ENCODE results near the gene INPP5A. TPM values are rescaled to one million over a fixed set of nuclear protein-coding genes. Genes with fewer than 3 reads are reported as not detected.

Gene INPP5A
- total and polyA plus RNA-seq, 2 of the 13 experiments (the other 11 are each of a cell fraction or from before 2014, with no cell fraction given), result 17.5 to 37.9 TPM

- TF ChIP-seq HMGXB3 (CRISPR knock-in tag; IDR thresholded peaks at IDR 0.05; ENCODE audit: borderline replicate concordance), result no peak
Observed at GRCh38 chr10:132721725-132722124, 184.1 kb downstream of the INPP5A start (continued).

- Histone ChIP-seq H3K4me3 (replicated peaks in 1 of 3; ENCODE audit: insufficient read depth in 1 of 3, low read depth in 2 of 3, low read length in 3 of 3) (no peak overlapping the region), H3K27me3 (ENCODE audit: control insufficient read depth in 1 of 2, insufficient read depth in 2 of 2, low read length in 2 of 2) (no peaks in the 10 kb centered on the region), H3K79me2 (ENCODE audit: insufficient read depth, low read length) (no peaks in the 10 kb centered on the region), H4K20me1 (ENCODE audit: insufficient read depth, low read length) (no peaks in the 10 kb centered on the region), H2AFZ (ENCODE audit: low read length) (no peak overlapping the region), H3K27ac (ENCODE audit: extremely low read length, insufficient read depth, low read length) (no peak overlapping the region), H3K36me3 (replicated peaks in 1 of 2; ENCODE audit: control insufficient read depth in 1 of 2, insufficient read depth in 2 of 2, low read length in 2 of 2) (no peaks in the 10 kb centered on the region; a peak in 1 of 5 replicates), H3K4me2 (ENCODE audit: low read depth, low read length) (no peak overlapping the region), H3K4me1 (ENCODE audit: insufficient read depth, low read length) (no peaks in the 10 kb centered on the region), H3K9ac (ENCODE audit: insufficient read depth, low read depth, low read length) (no peak overlapping the region), H3K9me3 (ENCODE audit: low read length) (no peaks in the 10 kb centered on the region)
- no peak for TF ChIP-seq HNRNPUL1 (IDR thresholded peaks at IDR 0.05; ENCODE audit: low read depth, low read length)
- no peak for TF ChIP-seq ZNF569 (CRISPR knock-in tag; IDR thresholded peaks at IDR 0.05; ENCODE audit: borderline replicate concordance)
- no peak for TF ChIP-seq SAFB2 (CRISPR knock-in tag; IDR thresholded peaks at IDR 0.05; ENCODE audit: borderline replicate concordance, low read depth)
- no peak for TF ChIP-seq ZNF772 (CRISPR knock-in tag; IDR thresholded peaks at IDR 0.05)
- no peak for TF ChIP-seq ZNF598 (CRISPR knock-in tag; IDR thresholded peaks at IDR 0.05; ENCODE audit: borderline replicate concordance)
- no peak for TF ChIP-seq ARNT (IDR thresholded peaks at IDR 0.05)
- TF ChIP-seq ZNF576 (CRISPR knock-in tag; IDR thresholded peaks at IDR 0.05), result no peak
- TF ChIP-seq ZFP36L2 (CRISPR knock-in tag; IDR thresholded peaks at IDR 0.05), result no peak
- no peak for TF ChIP-seq ZSCAN25 (CRISPR knock-in tag; IDR thresholded peaks at IDR 0.05)
- no peak for TF ChIP-seq PHB2 (IDR thresholded peaks at IDR 0.05; ENCODE audit: partially characterized antibody)
- TF ChIP-seq NFYB (CRISPR knock-in tag; IDR thresholded peaks at IDR 0.05), result no peak
- TF ChIP-seq ZNF512B (CRISPR knock-in tag; IDR thresholded peaks at IDR 0.05; ENCODE audit: borderline replicate concordance), result no peak
- intact Hi-C loops (cut with micrococcal nuclease; ENCODE audit: unreplicated experiment) (no loop called here), in situ Hi-C loops (cut with HindIII; ENCODE audit: extremely low pct_ligation_motif_present, low pct_unique_long_range_greater_than_20kb) (no loop called here)
- ATAC-seq, result no peak
- BruUV-seq (replicated peaks), result no TSS peak
- ChIA-PET CTCF (ENCODE audit: low intra/inter-chr PET ratio, low total read pairs) (no interaction called here), POLR2A (no interaction called here)
- no peak for DNase-seq (ENCODE audit: low spot score)
- 95% methylated on average over 43 of the region's 48 CpGs for WGBS (ENCODE audit: low lambda C conversion rate)
- FAIRE-seq, result no peak
Observed at GRCh38 chr10:132722394-132723329, 185.1 kb downstream of the INPP5A start.

Measured in HepG2 (cell line).